Measurements from ENCODE around the gene PARP12. TPM values are rescaled to one million over a fixed set of nuclear protein-coding genes. Genes with fewer than 3 reads are reported as not detected.

The PARP12 gene
- total and polyA plus RNA-seq, 2 of the 8 experiments (the other 6 are each of a cell fraction or from before 2014, with no cell fraction given), result 9.0 to 21.5 TPM

DNA sequence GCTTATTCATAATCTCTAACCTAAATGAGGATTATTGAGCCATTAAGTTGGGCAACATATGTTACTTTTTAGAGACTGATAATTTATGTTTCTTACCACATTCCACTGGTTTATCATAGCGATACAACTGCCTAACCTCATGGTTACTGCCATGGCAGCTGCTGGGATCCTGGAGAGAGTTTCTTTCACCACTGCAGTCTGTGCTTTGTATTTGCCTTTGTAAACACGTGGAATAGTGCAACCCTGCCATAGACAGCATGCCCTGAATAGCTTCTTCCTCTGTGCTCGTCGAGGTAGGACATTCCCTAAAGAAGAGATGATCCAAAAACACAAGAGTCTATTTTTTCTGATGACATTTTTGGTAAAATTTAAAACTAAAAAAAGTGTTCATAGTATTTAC lies 33.7 kb upstream of the PARP12 start (continued):
- TF ChIP-seq TEAD4 (IDR thresholded peaks at IDR 0.05; ENCODE audit: low read depth, low read length), result no peak
- no peak for TF ChIP-seq CBX8 (IDR thresholded peaks at IDR 0.05; ENCODE audit: borderline replicate concordance, low read depth, low read length)
- no peak for TF ChIP-seq JUND (IDR thresholded peaks at IDR 0.05; ENCODE audit: low read length)
- no peak for TF ChIP-seq RBBP5 (IDR thresholded peaks at IDR 0.05; ENCODE audit: borderline replicate concordance, low read depth, low read length)
- TF ChIP-seq CHD2 (IDR thresholded peaks at IDR 0.05; ENCODE audit: low read length), result no peak
- no peak for TF ChIP-seq SUZ12 (IDR thresholded peaks at IDR 0.05; ENCODE audit: low read length)

Measured in H1 (cell line).